GM10266 (cell line): ENCODE measurements around the gene XRCC6.

Experiments used
- DNase-seq: peaks from one replicate; pipeline ENCODE4 v3.0.0; 2012; ENCODE audit errors: extremely low spot score
- TF ChIP-seq, protein P1 (sequence below): IDR thresholded peaks from 2 replicates; pipeline ENCODE4 v1.5.1; 2012; ENCODE audit warnings: mild to moderate bottlenecking, low read depth; ENCODE audit not compliant: control insufficient read depth, insufficient read depth; ENCODE audit errors: missing control alignments

Gene XRCC6

DNA sequence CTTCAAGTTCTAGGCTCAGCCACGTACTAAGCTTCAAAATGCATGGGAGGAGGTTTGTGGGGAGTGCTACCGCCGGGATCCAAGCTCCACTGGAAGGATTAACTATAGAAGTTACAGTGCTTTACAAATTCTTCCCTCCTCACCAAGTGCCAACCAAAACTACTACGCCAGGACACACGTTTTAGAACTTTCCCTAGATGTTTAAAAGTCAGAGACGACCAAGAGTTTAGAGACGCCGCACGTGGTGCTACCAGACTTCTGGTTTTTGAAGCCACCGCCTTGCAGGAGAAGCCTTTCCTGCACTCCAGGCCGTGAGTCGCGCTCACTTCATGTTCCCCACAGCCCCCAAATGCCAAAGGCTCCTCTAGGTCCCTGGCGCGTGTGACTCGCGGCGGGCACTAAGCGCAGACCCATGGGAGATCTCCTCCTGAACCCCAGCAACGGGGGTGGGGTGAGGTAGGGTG lies 66.8 kb downstream of the XRCC6 start:
- TF ChIP-seq, protein P1, sequence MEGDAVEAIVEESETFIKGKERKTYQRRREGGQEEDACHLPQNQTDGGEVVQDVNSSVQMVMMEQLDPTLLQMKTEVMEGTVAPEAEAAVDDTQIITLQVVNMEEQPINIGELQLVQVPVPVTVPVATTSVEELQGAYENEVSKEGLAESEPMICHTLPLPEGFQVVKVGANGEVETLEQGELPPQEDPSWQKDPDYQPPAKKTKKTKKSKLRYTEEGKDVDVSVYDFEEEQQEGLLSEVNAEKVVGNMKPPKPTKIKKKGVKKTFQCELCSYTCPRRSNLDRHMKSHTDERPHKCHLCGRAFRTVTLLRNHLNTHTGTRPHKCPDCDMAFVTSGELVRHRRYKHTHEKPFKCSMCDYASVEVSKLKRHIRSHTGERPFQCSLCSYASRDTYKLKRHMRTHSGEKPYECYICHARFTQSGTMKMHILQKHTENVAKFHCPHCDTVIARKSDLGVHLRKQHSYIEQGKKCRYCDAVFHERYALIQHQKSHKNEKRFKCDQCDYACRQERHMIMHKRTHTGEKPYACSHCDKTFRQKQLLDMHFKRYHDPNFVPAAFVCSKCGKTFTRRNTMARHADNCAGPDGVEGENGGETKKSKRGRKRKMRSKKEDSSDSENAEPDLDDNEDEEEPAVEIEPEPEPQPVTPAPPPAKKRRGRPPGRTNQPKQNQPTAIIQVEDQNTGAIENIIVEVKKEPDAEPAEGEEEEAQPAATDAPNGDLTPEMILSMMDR, result no peak
- no peak for DNase-seq

DNA sequence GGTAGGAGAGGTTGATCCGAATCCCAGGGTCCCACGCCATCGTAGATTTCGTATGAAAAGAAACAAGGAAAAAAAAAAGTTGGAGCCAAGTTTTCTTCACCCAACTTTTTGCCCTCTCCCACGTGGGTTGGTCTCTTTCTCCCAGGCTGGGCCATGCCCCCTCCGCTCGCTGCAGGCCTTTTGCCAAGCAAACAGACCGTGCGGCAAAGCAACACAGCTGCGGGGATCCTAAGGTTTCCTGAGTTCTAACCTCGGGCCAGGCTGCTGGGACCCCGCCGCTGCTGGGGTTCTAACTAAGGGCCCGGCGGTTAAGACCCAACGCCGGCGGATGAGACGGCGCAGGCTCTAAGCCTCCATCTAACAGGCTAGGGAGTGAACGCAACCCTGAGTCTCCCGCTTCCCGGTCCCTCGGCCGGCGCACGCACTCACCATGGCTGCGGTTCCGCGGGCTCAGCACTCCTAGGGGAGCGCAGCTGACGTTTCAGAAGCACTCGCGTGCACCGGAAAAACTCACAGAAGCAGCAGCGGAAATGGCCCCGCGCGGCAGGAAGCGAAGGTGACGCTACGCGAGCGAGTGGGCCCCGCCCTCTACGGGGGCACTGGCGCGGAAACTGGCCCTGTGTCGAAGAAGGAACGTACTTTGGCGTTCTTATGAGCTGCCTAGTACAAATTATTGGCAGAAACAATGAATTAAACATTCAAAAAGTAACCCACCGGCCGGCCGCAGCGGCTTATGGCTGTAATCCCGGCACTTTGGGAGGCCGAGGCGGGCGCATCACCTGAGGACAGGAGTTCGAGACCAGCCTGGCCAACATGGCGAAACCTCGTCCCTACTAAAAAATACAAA lies 67.5 kb downstream of the XRCC6 start, which contains the start of gene SNU13:
SNU13 (minus strand) TSS at position 503 of the 847 bp plus-strand sequence; CDS start at position 432, 71 bp downstream.
- TF ChIP-seq, protein P1, result no peak
- DNase-seq, result peak; percentile 90

DNA sequence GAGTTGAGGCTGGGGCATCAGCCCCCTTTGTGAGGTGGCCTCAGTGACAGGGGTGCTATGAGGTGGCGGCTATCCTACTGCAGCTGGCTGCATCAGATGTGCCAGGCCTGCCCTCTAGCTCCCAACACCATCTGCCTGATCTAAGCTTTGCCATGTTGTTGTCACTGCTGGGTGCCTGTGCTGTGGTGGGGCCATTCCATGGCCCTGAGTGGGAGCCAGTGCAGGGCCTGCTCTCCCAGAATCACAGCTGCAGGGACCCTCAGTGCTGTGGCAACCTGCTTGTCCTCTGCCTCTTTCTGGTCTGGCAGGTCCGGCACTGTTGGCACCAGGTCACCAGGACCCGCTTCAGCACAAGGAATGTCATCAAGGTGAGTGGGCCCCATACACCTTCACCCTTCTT lies 69.4 kb downstream of the XRCC6 start:
- TF ChIP-seq, protein P1, result no peak
- DNase-seq, result no peak

DNA sequence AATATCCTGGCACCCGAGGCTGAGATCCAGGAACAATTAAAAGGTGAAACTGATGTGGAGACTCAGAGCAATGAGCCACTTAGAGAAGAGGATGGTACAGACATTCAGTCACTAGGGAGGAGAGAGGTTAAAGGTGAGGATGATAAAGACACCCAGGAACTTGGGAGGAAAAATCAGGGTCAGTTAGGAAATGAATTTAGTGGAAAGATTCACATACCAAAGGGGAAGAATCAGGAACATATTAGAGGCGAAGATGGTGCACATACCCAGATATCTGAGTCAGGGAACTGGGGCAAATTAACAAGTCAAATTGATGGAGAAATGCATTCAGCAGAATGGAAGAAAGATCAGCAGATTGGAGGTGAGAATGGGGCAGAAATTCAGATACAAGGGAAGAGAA lies 74.1 kb downstream of the XRCC6 start:
- DNase-seq, result no peak

DNA sequence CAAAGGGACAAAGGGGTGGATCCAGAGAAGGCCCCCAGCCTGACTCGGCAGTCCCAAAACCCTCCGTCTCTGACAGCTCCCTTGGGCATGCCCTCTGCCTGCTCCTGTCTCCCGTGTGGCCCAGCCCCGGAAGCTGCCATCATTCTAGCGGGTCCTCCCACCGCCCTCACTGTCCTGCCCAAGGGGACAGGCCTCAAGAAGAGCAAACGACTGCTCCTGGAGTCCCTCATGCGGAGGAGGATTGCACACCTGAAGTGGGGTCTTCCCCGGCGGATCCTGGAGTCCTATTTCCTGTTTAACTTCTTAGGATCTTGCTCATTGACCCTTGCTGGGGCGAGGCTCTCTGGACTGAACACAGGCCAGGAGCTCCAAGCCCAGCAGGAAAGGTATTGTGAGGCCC lies 75.6 kb downstream of the XRCC6 start:
- DNase-seq, result no peak
- TF ChIP-seq, protein P1, result peak; percentile 5

More for the DNA sequence above, 74.1 kb downstream of the XRCC6 start:
- TF ChIP-seq, protein P1, result no peak

DNA sequence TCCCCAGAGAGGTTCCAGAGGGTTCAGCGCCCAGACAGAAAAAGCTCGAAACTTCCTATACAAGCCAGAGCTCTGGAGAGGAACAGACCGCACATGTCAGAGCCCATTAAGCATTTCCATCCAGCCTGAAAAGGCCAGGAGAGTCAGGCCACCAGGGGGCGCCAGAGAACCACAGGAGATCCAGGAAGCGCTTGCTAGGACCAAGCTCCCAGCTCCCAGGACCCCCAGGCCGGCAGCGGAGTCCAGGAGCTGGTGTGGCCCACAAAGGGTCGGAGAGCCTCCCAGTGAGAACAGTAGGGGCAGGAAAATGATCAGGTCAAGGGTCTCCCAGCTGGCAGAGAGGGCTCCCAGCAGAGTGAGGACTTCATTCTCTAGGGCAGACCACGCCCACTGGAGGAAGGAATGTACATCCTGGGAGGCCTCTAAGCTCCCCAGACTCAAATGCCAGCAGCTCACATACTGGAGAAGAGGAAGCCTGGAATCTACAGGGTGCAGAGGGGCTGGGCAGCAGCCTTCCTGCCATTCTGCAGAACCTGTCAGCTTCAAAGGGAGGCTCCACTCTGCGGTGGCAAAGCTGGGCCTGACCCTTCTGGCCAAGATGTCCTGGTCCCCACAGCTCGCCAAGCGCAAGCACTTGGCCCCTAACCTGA lies 76.2 kb downstream of the XRCC6 start:
- TF ChIP-seq, protein P1, result peak; percentile 96
- peak; percentile 88 for DNase-seq
